ENCODE data around the gene ANKRD28.
"Not testable (repeated sequence)": the region's sequence is repeated elsewhere in the genome, so short reads cannot be mapped to it uniquely, and the experiment has no call there.

Gene ANKRD28

DNA sequence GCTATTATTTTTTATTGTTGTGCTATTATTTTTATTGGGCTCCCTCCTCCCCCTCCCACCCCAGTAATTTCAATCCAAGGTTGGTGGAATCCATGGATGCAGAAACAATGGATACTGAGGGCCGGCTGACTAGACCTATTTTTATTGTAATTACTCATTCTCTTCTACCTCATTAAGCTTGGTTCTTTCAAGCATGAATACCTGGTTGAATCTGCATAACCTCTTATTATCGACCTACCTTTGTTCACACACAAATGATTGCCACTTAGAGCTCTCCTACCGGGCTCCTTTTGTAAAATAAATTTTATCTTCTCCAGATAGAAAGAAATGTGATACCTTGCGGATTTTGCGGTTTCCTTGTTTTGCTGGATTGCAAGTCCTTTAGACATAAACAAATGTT is 164.6 kb downstream of the ANKRD28 start:
- DNase-seq = peak; percentile 53

DNA sequence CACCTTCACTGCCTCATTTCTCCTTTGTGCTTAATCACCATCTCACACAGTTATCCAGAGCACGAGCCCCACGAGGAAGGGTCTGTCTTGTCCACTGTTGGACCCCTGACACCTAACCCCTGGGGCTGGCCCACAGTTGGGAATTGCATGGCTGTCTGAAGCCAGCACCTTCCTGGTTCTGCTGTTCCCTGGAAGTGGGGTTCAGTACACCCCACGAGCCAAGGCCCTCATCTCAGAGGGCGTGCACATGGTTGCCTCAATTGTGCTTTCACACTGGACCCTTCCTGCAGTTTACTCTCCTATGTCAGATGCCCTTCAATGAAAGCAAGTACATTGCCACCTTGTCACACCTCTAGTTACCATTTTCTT is 165.6 kb downstream of the ANKRD28 start:
- no peak for DNase-seq

DNA sequence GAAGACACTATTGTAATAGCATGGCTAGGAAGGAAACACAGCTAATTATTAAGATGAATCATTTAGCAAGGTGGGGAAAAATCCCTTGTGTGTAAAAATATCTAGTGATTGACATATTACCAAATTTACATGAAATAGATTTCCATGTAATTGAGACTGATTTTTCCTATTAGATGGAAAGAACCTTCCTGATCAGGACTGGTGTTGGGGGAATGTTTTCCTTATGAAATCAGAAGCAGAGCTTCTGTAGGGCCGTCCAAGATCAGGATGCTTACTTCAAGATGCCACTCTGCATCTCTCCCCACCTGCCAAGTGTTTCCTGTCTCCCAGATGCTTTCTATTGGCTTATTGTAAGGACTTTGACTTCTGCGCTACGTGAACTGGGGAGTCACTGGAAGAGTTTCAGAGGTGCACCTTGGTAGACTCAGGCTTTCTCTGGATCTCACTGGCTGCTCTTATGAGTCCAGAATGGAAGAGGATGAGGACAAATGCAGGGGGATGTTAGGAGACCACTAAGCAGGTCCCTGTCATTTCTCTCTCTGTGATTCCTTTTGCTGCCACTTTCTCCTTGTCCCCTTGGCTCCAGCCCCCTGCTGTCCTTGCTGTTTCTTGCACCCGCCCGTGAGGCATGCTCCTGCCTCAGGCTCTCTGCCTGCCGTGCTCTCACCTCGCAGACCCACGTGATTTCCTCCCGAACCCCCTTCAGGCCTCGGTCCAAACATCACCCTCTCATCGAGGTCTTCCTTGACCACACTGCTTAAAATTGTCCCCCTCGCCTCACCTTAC is 166.2 kb downstream of the ANKRD28 start:
- DNase-seq = no peak

DNA sequence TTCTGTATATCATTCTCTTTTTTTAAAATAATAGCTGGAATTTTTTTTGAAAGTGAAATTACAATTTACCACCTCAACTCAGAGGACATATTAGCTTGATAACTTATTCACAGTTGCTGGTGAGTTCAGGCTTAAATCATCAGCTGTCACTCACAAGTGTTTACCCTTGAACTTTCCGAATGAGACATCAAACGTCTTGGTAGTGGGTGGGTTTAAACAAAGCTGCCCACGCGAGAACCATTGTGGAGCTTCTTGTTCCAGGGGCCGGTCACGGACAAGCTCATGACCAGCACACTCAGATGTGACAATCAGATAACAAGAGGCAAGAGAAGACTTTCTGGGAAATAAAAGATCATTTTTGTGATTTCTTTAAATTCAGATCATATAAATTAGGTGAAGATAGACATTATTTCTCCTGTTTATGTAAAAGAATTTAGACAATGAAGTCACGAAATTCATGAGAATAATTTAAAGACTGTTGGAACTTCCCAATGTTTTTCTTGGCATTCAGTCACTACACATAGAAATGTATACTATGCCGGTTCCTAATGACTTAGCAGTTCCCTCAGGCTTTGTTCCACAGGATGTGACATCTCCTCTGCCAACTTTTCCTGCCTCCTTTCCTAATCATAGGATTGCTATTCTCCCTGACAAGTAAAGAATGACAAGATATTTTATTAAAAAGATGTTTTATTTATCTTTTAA is 167.0 kb downstream of the ANKRD28 start:
- DNase-seq = no peak

DNA sequence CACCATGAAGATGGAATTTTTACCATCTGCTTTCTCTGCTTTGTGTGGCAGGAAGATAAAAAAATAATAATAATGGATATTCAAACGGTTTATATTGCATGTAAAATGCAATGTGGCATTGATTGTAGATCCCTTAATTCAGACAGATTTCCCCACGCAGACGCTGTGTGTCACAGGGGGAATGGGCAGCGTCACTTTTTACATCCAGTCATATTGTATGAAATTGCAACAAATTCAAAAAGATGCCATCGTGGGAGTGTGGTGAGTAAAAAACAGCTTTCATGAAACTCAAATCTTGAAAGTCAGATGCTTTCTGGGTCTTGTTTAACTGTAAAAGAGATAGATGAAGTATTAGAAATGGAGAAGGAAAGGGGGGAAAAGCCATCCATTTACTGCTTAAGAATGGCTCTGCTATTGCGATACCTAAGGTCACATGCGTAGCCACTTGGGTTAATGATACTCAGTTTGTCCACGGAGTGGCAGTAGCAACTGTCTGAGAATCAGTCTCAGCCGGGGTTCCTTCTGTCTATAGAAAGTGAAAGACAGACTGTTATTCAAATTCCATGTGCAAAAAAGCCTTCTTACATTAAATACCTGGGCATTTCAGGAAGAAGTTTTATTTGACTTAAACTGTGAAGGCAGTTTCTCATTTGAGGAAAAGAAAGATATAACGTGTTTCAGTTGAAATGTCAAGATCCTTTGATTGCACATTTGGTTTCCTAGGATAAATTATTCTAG is 167.8 kb downstream of the ANKRD28 start:
- peak; percentile 74 for DNase-seq

DNA sequence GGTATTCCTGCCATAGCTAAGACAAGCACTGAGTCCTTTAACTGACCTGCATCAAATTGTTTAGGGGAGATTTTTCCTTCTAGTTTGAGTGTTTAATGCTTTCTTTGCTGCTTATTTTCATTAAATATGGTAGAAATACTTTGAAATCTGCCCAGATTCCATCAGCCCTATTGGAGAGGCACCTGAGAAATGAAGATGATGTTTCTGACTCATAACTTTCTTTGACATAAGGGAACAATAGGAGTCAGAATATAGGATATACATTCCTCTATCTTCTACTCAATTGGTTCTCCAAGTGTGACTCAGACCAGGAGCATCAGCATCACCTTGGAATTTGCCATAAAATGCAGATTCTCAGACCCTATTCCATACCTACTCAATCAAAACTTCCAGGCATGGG is 168.8 kb downstream of the ANKRD28 start:
- DNase-seq = no peak

DNA sequence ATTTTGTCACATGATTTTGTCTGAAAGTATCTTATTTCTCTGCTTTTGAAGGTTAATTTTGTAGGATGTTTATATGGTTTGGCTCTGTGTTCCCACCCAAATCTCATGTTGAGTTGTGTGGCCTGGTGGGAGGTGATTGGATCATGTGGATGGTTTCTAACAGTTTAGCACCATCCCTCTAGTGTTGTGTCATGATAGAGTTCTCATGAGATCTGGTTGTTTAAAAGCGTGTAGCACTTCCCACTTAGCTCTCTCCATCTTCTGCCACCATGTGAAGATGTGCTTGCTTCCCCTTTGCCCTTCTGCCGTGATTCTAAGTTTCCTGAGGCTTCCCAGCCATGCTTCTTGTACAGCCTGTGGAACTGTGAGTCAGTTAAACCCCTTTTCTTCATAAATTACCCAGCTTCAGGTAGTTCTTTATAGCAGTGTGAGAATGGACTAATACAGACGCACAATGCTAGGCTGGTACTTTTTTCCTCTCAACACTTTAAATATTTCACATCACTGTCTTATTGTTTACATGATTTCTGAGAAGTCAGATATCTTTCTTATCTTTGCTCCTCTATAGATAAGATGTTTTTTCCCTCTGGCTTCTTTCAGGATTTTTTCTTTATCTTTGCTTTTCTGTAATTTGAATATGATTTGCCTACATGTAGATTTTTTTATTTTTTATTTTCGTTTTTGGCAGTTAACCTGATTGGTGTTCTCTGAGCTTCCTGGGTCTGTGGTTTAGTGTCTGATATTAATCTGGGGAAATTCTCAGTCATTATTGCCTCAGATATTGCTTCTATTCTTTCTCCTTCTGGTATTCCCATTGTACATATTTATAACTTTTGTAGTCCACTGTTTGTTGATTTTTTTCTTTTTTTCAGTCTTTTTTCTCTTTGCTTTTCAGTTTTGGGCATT is 174.0 kb downstream of the ANKRD28 start:
- DNase-seq = no peak

DNA sequence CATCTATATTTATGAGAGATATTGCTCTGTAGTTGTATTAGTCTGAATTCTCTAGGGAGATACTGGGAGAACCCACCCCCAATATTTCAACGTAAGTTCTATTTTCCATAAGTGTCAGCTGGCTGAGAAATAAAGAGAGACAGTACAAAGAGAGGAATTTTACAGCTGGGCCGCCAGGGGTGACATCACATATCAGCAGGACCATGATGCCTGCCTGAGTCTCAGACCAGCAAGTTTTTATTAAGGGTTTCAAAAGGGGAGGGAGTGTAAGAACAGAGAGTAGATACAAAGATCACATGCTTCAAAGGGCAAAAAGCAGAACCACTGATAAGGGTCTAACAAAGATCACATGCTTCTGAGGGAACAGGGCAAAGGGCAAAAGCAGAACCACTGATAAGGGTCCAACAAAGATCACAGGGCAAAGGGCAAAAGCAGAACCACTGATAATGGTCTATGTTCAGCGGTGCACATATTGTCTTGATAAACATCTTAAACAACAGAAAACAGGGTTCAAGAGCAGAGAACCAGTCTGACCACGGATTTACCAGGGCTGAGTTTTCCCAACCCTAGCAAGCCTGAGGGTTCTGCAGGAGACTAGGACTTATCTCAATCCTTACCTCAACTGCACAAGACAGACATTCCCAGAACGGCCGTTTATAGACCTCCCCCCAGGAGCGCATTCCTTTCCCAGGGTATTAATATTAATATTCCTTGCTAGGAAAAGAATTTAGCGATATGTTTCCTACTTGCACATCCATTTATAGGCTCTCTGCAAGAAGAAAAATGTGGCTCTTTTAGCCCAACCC is 177.9 kb downstream of the ANKRD28 start:
- not testable (repeated sequence) for DNase-seq

Measured in NCI-H2029 (cell line).